HG02981 (cell line): ENCODE results near the gene PZP.

ENCODE experiments used
- ATAC-seq: cut with Tn5 transposase; IDR thresholded peaks from one replicate; pipeline ENCODE4 v1.9.1; 2021; ENCODE audit warnings: mild to moderate bottlenecking, moderate library complexity; ENCODE audit not compliant: unreplicated experiment

The PZP gene

DNA sequence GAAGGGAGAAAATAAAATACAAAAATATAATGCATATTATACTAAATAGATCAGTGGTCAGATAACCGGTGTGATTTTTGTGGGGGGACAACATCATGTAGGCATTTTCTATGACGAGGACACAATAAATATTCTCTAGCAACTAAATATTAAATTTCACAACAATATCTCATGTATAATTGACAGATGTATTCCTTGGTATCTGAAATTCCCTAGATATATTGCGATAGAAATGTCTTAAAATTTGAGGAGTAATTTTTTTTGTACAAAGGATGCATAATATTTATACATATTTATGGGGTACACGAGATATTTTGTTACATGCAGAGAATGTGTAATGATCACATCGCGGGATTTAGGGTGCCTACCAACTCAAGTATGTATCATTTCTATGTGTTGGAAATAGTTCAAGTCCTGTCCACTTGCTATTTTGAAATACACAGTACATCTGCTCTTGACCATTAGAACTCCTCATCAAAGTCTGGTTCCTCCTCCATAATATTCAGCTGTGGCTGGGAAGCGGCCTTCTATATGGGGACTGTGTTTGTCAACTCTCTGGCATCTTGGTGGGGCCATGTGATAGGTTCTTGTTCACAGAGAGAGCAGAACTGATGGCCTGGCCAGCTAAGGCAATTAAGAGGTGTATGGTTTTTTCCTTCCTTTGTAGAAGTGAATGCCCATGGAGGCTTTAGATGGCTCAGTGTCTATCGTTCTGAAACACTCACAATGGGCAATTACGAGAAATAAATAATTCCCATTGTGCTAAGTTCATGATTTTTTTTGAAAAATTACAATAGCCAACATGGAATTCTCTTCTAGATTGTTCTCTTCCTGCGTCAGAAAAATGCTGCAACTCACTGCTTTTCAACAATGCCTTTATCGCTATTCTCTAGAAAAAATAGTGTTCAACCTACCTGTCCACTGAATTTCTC lies 101.3 kb downstream of the PZP start:
- ATAC-seq = no peak

DNA sequence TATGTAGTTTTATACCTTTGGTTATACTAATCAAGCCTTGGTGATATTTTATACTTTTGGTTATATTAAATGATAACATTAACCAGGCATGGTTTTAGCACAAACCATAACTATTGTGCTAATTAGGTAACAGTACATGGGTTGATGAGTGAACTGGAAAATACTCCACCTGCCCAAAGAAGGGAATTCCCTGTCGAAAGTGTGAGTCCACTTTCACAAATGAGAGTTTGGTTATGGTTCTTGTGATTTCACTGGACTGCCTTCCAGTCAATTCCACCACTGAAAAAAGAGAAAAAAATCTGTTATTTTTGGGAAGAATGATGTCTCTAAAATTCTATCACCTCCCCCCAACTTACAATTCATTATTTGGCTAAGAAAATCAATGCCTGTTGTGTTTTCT lies 102.1 kb downstream of the PZP start:
- ATAC-seq = no peak

DNA sequence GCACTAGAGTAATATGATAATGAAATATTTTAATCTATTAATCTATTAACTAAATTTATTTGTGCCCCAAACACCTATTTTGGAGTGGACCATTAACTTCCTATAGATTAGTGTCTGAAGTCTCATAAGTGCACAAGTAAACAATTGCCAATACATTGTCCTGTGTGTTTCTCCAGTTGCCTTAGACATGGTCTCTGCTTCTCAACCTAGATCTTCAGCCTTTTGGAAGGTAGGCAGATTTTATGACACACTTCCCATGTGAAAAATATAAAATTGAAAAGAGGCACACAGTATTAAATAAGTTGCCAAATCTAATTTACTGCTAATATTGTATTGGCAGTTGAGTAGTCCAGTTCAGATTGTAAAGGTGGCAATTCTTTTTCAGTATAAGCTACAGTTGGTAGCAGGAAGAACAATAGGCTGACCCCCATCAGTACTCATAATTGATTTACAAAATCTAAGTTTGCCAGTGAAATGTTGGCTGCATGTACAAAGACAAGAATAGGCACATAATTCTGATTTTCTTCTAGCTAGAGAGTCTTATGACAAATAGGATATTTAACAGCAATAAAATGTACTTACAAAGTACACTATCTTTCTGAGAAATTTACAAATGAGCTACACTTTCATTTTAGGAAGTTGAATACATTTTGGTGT lies 103.3 kb downstream of the PZP start:
- ATAC-seq = no peak

DNA sequence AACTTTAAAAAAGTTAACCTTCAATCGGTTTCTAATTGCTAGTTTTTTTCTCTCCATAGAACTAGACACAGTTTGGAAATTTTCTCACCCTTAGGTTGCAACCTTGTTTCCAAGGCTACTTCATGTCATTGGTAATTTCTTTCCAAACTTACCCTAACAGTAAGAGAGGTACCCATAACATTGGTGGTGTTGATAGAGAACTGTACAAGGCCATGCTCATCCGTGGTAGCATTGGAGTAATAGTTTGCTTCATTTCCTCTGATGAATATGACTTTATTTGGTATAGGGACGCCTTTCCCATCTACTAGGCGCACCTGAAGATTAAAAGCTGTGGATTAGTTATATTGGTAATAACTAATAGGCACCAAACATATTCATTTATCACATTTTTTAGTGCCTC lies 104.1 kb downstream of the PZP start:
- ATAC-seq = no peak

DNA sequence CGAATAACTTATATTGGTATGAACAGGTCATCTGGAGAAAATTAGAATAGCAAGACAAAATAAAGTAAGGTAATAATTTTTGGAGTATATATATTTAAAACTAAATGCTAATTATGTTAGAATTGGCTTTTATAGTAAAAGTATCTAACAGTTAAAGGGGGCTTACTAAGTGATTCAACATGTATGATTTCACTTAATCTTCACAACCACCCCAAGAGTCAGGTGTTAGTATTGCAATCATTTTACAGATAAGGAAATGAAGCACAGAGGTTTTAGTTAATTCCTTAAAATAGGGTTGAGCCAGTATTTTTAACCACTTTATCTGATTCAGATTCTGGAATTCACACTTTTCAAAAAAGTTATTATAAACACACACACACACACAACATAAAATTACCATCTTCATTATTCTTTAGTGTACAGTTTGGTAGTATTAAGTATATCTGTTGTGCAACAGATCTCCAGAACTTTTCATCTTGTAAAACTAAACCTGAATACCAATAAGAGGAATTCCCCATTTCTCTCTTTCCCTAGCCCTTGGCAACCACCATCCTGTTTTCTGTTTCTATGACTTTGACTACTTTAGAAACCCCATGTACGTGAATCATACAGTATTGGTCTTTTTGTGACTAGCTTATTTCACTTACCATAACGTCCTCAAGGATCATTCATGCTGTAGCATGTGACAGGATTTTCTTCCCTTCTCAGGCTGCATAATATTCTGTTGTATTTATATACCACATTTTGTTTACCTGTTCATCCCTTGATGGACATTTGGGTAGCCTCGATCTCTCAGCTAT lies 104.9 kb downstream of the PZP start:
- ATAC-seq = no peak

DNA sequence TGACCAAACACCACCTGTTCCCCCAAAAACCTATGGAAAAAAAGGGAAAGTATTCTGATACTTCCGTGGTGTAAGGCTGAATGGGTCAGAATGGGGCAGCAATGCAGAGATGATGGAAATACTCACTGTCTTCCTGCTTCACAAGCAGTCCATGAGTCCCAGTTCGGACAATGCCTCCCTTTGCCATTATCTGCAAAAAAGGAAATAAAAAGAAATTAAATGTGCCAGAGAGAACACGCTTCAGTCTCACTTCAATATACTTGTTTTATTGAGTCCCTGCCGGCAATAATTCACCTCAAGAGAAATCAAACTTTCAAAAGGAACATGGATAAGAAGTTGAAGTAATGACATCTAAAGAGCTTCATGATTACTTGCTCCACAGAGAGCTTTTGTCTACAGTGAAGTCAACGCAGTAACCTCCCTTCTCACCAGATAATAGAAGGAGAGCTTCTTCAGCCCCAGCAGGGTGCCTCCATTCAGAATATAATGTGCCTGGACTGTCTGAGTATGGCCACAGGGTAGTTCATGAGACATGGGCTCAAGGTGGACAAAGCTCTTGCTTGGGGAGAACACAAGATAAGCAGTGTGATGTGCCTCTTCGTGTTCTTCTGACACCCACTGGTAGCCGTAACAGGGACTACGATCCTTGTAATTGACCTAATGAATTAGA lies 107.0 kb downstream of the PZP start:
- ATAC-seq = no peak

DNA sequence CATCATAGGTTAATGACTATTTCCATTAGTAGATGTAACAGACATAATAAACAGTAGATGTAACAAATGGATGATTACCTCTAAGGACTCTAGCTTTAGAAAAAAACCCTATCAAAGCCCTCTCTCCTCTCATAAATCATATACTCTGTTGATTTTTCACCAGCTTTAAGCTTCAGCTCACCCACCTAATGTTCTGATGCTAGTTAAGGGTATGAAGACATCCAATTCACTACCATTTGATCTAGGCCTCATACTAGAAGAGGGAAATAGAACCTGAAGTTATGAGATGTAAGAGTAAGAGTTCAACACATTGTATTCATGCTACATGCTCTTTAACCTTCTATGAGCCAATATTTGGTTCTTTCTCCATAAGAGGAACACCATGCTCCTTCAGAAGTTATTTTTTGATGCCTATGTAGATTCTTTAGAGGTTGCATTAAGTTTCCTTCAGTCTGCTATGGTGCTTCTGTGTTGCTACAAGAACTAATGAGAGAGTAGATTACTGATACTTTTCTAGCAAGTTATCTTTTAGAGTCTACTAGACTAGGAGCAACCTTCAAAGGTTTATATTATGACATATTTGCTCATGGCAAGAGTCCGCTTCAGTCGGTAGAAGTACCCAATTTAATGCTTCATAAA lies 108.5 kb downstream of the PZP start:
- no peak for ATAC-seq
